Nucleus accumbens (tissue), 56 donors: ENCODE data around the gene GPX4.
A peak's percentile ranks its signal among the peaks of the same experiment; 100 is the strongest.

Experiments used
- DNase-seq, 56 donors: peaks; one replicate each; lab custom pipeline; 2025; lab: John Stamatoyannopoulos, UW

GPX4 gene

DNA sequence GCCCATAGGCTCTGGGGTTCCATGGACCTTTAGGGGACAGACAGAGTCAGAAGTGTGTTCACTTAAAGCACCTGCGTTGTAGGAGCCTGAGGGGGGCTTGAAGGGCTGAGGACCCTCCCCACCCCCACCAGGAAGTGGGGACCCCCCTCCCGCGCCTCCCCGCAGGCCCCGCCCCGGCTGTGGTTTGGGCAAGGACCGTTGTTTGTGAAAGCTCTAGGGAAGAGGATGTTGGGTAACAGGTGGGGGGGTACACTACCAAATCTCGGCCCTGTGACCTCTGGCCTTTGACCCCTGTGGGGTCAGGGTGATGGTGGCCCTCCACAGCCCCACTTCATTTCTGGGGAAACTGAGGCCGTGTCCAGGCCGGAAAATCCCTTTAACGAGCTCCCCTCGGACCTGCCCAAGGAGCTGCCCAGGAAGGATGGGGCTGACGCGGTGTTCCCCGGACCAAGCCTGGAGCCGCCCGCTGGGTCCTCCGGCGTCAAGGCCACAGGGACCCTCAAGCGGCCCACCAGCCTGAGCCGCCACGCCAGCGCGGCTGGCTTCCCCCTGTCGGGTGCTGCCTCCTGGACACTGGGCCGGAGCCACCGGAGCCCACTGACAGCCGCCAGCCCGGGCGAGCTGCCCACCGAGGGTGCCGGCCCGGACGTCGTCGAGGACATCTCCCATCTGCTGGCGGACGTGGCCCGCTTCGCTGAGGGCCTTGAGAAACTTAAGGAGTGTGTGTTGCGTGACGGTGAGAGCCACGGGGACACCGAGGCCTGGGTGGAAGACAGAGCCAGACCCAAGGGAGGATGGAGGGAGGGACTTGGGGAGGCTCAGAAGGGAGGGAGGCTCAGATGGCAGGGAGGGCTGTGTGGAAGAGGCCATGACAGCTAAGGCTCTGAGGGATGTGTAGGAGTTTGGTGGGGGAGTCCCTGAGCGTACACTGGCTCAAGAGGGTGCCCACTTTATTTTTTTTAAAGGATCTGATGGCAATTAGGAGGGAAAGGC, 35.5 kb upstream of the GPX4 start:
- DNase-seq: peak in 5 of 56 donors; percentile 5 to 33 (median 12)

DNA sequence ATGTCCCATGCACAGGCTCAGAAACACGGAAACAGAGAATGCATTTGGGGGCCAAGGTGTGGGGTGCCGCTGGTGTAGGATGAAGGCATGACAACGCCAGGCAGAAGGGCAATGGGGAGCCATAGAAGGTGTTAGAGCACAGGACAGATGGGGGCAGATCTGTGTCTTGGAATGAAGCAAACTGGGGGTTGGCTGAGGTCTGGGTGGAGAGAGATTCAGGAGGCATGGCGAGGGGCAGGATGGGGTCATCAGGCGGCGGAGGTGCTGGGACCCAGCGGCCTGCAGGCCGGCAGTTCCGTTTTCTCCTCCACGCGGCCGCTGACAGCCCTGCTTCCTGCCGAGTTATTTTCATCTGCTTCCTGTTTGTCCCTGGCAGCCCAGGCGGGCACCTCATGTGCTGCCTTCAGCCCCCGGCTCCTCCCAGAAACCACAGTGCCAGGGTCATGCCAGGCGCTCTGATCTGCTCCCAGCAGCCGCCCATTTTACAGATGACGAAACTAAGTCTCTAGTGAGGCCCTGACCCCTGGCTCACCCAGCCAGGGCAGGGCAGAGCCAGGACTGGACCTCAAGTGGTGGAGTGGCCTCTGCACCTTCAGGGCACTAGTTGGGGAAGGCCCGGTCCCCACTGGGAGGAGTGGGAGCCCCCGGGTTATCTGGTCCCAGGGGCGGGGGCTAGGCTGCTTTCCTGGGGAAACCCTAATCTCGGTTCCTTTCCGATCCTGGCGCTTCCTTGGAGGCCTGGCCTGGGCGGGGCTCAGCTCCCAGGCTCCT, 34.6 kb upstream of the GPX4 start:
- DNase-seq: peak in 12 of 56 donors; percentile 5 to 53 (median 14)

DNA sequence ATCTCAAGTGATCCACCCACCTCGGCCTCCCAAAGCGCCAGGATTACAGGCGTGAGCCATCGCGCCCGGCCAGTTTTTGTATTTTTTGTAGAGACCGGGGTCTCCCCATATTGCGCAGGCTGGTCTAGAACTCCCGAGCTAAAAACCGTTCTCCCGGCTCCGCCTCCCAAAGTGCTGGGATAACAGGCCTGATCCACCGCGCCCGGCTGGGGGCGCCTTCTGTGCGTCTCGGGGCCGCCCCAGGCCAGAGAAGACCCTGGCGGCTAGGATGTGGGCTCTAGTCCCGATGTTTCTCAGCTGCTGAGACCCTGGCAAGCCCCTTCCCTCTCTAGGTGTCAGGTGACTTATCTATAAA, 33.2 kb upstream of the GPX4 start:
- DNase-seq: no peak

DNA sequence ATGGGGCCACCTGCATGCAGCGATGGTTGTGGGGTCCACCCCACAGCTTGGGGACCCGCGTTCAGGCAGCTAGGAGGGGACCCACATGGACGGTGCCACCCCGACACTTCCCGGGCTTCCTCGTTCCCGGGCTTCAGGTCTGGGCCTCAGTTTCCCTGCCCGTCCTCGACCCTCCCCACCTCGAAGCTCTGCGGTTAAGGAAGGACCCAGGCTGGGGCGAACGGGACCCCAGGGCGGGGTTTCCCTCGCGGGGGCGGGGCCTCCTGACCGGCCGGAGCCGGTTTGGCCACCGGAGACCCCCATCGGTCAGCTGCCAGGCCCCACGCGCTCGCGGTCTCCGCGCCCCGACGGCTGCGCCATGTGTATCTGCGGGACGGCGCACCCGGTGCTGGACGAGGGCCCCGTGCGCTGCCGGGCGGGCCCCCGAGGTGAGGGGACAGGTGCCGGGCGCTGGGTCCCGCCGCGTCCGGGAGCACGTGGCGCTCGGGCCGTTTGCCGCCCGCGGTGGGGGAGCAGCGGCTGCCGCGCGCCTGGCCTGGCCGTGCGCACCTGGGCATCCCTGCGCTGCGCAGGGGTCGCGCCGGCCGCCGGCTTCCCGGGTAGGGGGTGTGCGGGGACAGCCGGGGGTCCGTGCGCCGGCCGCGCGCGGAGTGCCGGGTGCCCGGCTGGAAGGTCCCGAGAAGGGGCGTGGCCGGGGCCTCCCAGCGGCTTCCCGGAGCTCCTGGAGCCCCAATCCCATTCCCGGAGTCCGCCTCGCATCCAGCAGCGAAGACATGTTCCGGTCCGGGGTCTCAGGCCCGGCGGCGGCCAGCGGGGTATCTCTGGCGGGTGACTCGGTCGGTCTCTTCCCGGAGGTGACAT, 32.6 kb upstream of the GPX4 start:
- no peak for DNase-seq

DNA sequence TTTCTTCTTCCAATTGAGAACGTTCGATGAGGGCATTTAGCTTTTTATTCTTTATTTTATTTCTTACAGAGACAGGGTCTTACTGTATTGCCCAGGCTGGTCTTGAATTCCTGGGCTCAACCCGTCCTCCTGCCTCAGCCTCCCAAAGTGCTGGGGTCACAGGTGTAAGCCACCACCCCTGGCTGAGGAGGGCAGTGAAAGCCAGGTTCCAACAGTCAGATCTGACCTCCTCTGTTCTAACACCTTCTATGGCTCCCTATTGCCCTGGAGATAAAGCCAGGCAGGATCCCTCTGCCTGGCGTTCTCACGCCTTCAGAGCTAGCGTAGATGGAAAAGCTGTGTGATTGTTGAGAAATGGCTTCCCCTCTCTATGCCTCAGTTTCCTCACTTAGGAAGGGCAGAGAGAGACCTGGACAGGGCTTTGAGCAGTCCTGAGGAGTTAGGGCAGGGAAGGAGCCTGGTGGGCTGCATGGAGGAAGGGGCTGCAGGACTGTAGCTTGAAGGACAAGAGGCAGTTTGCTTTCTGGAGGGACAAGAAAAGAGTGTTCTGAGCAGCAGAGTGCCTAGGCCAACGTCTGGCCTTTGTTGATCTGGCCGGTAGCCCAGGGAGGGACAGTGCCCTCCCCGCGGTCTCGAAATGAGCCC, 31.3 kb upstream of the GPX4 start:
- DNase-seq: no peak

DNA sequence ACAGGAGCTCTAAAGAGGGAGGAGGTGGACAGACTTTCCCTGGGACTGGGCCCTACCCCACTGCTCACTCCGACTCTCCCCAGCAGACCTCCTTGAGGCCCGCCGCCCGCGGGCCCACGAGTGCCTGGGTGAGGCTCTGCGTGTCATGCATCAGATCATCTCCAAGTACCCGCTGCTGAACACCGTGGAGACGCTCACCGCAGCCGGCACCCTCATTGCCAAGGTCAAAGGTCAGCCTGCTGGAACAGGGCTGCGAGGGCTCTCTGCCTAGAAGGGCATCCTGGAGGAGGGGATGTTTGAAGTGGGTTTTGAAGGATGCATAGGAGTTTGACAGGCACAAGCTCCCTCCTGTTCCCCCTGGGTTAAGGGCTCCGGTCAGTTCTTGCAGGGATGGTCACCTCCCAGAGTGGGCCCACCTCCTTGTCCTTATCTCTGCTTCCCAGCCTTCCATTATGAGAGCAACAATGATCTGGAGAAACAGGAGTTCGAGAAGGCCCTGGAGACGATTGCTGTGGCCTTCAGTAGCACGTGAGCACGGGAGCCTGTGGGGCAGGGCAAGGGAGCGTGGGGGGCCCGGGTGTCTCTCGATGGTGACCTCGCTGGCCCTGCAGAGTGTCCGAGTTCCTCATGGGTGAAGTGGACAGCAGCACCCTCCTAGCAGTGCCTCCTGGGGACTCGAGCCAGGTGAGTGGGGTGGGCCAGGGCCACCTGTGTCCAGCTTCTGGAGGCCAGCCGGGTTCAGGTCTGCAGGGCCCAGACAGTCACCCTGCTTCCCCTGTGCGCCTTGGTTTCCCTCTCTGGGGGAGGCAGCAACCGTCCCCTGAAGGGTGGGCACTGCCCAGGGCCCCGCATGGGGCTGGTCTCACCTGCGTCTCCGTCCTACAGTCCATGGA, 30.5 kb upstream of the GPX4 start:
- DNase-seq: no peak

DNA sequence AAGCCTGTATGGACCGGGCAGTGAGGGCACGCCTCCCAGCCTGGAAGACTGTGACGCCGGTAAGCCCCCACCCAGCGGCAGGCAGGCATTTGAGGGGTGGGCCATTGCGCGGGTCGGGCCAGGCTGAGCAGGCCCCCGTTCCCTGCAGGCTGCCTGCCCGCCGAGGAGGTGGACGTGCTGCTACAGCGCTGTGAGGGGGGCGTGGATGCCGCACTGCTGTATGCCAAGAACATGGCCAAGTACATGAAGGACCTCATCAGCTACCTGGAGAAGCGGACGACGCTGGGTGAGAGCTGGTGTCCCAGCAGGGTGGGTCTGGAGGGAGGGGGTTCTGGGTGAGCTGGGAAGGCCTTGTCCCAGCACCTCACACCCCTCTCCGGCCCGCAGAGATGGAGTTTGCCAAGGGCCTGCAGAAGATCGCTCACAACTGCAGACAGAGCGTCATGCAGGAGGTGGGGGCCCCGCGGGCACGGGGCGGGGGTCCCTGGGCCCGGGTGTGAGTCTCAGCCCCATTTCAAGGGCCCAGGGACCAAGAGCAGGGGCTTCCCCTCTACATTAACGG, 29.8 kb upstream of the GPX4 start:
- no peak for DNase-seq

DNA sequence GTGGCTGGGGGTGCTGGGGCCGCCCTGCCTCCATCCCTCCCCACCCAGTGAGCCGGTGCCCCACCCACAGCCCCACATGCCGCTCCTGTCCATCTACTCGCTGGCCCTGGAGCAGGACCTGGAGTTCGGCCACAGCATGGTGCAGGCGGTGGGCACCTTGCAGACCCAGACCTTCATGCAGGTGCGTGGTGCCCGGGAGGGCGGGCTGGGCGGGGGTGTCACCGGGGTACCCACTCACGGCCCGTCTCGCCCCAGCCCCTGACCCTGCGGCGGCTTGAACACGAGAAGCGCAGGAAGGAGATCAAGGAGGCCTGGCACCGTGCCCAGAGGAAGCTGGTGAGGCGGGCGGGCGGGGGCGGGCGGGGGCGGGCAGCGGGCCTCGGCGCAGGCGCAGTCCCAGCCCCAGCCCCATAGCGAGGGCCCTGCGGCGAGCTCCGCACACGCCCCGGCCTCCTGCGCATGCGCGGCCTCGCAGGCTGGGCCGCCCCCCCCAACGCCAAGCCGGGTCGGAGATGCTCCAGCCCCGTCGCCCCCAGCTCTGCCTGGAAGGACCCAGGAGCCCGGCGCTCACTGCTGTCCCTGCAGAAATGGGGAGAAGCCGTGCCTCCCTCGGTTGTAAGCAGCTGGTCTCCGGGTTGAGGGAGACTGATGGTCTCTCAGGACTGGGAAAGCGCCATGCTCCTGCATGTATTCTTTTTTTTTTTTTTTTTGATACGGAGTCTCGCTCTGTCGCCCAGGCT, 29.1 kb upstream of the GPX4 start:
- peak in 15 of 56 donors; percentile 6 to 56 (median 14) for DNase-seq

DNA sequence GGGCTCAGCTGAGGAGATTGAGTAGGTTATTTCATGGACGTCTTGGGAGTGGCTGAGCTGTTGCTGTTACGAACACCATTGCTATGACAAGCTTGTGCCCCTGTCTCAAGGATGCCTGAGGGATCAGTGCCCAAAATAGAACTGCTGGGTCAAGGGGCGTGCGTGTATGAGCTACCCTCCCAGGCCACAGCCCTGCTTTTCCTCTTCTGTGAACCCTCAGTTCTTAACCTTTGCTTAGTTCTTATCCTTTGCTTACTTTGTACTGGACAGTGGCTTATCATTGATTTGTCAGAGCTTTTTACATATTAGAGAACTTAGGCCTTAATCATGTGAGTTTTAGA, 27.8 kb upstream of the GPX4 start:
- DNase-seq: no peak

DNA sequence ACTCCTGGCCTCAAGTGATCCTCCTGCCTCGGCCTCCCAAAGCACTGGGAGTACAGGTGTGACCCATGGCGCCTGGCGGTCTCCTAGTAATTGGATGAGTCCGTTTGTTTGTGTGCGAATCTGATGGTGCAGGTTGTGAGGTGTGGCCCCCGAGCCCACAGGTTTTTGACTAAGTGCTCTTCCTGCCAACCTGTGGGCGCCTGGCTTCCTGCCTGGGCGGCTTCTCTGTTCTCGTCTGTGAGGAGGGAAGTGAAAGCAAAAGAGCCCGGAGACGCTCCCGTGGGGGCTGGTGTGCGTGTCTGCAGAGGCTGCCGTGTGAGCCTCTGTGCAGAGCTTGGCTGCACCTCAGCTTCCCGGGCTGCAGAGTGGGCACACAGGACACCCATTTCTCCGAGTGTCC, 26.8 kb upstream of the GPX4 start:
- DNase-seq: peak in 28 of 56 donors; percentile 4 to 63 (median 24)

DNA sequence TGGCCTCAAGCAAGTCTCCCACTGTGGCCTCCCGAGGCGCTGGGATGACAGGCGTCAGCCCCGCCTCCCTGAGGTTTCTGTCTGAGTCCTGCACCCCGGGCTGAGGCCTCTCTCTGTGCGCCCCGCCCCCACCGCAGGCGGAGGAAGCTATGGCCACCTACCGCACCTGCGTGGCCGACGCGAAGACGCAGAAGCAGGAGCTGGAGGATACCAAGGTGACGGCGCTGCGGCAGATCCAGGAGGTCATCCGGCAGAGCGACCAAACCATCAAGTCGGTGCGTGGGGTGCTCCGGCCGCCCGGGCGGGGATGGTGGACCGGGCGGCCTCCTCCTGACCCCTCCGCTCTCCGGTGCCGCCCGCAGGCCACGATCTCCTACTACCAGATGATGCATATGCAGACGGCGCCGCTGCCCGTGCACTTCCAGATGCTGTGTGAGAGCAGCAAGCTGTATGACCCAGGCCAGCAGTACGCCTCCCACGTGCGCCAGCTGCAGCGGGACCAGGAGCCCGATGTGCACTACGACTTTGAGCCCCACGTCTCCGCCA, 24.2 kb upstream of the GPX4 start:
- DNase-seq: no peak

DNA sequence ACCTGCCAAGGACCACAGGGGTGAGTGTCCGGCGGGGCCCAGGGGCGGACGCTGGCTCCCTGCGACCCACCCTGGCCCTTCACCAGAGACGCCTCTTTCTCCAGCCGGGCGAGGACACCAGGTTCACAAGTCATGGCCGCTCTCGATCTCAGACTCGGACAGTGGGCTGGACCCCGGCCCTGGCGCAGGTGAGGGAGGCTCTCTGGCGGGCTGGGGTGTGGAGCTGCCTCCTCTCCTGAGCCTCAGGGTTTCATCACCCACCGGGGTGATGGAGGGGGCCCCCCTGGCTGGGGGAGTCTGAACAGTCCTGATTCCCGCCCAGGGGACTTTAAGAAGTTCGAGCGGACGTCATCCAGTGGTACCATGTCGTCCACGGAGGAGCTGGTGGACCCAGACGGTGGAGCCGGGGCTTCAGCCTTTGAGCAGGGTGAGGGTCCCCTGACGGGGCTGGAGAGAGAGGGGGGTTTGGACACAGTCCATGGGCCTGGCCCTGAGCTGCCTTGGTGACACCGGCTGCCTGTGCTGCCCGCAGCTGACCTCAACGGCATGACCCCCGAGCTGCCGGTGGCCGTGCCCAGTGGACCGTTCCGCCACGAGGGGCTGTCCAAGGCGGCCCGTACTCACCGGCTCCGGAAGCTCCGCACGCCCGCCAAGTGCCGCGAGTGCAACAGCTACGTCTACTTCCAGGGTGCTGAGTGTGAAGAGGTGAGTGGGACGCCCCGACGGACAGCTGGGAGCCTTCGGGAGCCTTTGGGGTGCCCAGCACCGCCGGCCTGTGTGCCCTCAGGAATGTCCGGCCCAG, 23.2 kb upstream of the GPX4 start:
- DNase-seq: no peak

DNA sequence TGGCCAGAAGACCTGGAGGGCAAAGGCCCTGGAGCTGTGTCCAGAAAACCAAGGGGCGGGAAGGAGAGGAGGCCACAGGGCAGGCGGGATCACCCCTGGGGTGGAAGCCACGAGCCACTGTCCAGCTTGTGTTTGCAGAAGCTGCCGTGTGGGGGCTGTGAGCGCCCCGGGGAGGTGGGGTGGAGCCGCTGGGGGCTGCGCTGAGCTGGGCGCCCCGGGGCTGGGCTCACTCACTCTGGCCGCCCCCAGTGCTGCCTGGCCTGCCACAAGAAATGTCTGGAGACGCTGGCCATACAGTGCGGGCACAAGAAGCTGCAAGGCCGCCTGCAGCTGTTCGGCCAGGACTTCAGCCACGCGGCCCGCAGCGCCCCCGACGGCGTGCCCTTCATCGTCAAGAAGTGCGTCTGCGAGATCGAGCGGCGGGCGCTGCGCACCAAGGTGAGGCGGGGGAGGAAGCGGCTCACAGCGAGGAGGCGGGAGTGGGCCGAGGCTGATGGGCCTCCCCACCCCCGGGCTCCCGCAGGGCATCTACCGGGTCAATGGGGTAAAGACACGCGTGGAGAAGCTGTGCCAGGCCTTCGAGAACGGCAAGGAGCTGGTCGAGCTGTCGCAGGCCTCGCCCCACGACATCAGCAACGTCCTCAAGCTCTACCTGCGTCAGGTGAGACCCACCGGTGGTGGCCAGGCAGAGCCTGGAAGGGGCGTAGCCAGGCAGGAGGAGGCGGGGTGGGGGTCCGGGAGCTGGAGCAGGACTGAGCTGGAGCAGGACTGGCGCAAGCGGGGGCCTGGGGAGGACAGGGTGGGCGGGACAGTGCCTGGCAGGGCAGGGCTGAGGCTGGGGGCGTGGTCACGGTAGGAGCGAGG, 22.3 kb upstream of the GPX4 start:
- DNase-seq: no peak

DNA sequence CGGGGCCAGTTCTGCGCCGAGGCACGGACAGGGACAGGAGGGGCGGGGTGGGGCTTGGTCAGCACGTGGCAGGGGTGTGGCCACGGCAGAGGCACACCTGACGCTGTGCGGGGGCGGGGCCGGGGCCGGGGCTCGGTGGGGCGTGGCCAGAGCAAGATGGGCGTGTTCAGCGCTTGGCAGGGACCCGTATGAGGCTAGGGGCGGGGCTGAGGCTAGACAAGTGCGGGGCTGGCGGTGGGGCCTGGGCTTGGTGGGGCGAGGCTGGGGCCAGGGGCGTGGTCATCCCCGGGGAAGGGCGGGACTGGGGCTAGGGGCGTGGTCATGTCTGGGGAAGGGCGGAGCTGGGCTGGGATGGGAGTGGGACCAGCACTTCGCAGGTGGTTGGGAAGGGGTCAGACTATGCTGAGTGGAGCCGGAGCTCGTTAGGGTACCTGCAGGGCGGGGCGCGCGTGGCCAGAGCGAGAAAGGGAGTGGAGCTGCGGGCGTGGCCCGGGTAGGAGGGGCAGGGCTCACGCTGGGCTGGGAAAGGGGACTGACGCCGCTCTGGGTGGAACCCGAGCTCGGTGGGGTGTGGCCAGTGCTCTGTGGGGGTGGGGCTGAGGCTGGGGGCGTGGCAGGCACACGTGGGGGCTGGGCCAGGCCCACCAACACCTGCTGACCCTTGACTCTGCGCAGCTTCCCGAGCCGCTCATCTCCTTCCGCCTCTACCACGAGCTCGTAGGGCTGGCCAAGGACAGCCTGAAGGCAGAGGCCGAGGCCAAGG, 21.4 kb upstream of the GPX4 start:
- DNase-seq: peak in 1 of 56 donors; percentile 59
